H1 (cell line): ENCODE data around the gene CACNA2D3. TPM values are rescaled to one million over a fixed set of nuclear protein-coding genes. Genes with fewer than 3 reads are reported as not detected.

Experiments used
- CHD1 ChIP-seq: IDR thresholded peaks from 2 replicates; pipeline ENCODE4 v1.6.1; 2012; ENCODE audit warnings: low read depth, low read length, improper control_type of control experiment
- NANOG ChIP-seq: IDR thresholded peaks from 2 replicates; pipeline ENCODE4 v1.6.1; 2011; ENCODE audit warnings: low read length, low read depth, mild to moderate bottlenecking, inconsistent platforms; ENCODE audit not compliant: insufficient read depth, poor library complexity, severe bottlenecking
- NRF1 ChIP-seq: IDR thresholded peaks from 2 replicates; pipeline ENCODE4 v1.6.1; 2011; ENCODE audit warnings: mild to moderate bottlenecking, low read depth, low read length, improper control_type of control experiment
- POLR2AphosphoS5 ChIP-seq: IDR thresholded peaks from 2 replicates; pipeline ENCODE4 v1.6.1; 2011; ENCODE audit warnings: low read depth, low read length
- RFX5 ChIP-seq: IDR thresholded peaks from 2 replicates; pipeline ENCODE4 v1.6.1; 2011; ENCODE audit warnings: low read depth, low read length, improper control_type of control experiment, borderline replicate concordance
- SIRT6 ChIP-seq: IDR thresholded peaks from one replicate; pipeline ENCODE4 v1.7.1; 2012; ENCODE audit warnings: low read length, inconsistent platforms
- SP2 ChIP-seq: IDR thresholded peaks from 2 replicates; pipeline ENCODE4 v1.6.1; 2012; ENCODE audit warnings: mild to moderate bottlenecking, low read length, inconsistent platforms
- SP4 ChIP-seq: IDR thresholded peaks from 2 replicates; pipeline ENCODE4 v1.6.1; 2012; ENCODE audit warnings: low read length, inconsistent platforms
- TBP ChIP-seq: IDR thresholded peaks from 2 replicates; pipeline ENCODE4 v1.6.1; 2011; ENCODE audit warnings: low read depth, low read length, improper control_type of control experiment
- TCF12 ChIP-seq: IDR thresholded peaks from 2 replicates; pipeline ENCODE4 v1.6.1; 2011; ENCODE audit warnings: low read depth, mild to moderate bottlenecking, low read length
- TEAD4 ChIP-seq: IDR thresholded peaks from 2 replicates; pipeline ENCODE4 v1.6.1; 2012; ENCODE audit warnings: low read depth, low read length, inconsistent platforms, mixed read lengths
- polyA plus RNA-seq, 7 experiments: library from polyadenylated mRNA; depleted of rRNA in 3 of 7; stranded (reverse) in 5 of 7; unstranded in 2 of 7; fragments of >200 nt in 5 of 7; fragments of 200-250 nt in 2 of 7; gene quantifications; 1 replicate in 5 of 7; 2 replicates in 1 of 7; 4 replicates in 1 of 7; pipeline versions ENCODE4 v1.2.1 to v1.2.3, GENCODE V29; 2011 to 2013; ENCODE audit warnings: missing spikeins in 2 of 7, mixed read lengths in 2 of 7
- total RNA-seq: library from RNA; stranded (reverse); fragmentation: NEBNext Ultra II Directional; extraction: Animal tissue kit (Norgen Biotek cat#: 25700); gene quantifications from 2 replicates; pipeline ENCODE4 v1.2.1, GENCODE V29; 2021
- TF ChIP-seq, protein P1 (sequence below): fragments of 300-600 bp; sonication (generic); IDR thresholded peaks from 2 replicates; pipeline ENCODE4 v1.7.1; 2012; ENCODE audit warnings: low read length, moderate library complexity, mild to moderate bottlenecking, inconsistent platforms; ENCODE audit not compliant: insufficient replicate concordance
- TF ChIP-seq, protein P2 (sequence below): IDR thresholded peaks from 2 replicates; pipeline ENCODE4 v1.6.1; 2011; ENCODE audit warnings: low read depth, mild to moderate bottlenecking, low read length; ENCODE audit not compliant: insufficient read depth

CACNA2D3 gene
- total and polyA plus RNA-seq, 2 of the 8 experiments (the other 6 are each of a cell fraction or from before 2014, with no cell fraction given): 1.5 to 1.8 TPM

DNA sequence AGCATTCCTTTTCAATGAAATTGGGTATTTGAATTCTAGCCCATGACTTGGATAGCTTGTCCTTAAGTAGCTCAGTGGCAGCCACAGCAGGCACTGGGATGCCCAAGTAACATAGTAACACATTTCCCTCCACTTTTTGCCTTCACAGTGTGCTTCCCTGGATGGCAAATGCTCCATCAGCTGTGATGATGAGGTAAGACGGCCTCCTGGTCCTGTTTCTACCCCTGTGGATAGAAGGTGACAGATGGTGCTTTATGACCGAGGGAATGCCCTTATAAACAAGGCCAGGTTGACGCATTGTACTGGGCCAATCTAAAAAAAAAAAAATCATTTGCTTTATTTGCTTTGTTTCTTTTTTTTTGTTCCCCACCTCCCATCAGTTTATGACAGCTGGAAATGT, 847.3 kb downstream of the CACNA2D3 start (continued):
- TF ChIP-seq, protein P1, sequence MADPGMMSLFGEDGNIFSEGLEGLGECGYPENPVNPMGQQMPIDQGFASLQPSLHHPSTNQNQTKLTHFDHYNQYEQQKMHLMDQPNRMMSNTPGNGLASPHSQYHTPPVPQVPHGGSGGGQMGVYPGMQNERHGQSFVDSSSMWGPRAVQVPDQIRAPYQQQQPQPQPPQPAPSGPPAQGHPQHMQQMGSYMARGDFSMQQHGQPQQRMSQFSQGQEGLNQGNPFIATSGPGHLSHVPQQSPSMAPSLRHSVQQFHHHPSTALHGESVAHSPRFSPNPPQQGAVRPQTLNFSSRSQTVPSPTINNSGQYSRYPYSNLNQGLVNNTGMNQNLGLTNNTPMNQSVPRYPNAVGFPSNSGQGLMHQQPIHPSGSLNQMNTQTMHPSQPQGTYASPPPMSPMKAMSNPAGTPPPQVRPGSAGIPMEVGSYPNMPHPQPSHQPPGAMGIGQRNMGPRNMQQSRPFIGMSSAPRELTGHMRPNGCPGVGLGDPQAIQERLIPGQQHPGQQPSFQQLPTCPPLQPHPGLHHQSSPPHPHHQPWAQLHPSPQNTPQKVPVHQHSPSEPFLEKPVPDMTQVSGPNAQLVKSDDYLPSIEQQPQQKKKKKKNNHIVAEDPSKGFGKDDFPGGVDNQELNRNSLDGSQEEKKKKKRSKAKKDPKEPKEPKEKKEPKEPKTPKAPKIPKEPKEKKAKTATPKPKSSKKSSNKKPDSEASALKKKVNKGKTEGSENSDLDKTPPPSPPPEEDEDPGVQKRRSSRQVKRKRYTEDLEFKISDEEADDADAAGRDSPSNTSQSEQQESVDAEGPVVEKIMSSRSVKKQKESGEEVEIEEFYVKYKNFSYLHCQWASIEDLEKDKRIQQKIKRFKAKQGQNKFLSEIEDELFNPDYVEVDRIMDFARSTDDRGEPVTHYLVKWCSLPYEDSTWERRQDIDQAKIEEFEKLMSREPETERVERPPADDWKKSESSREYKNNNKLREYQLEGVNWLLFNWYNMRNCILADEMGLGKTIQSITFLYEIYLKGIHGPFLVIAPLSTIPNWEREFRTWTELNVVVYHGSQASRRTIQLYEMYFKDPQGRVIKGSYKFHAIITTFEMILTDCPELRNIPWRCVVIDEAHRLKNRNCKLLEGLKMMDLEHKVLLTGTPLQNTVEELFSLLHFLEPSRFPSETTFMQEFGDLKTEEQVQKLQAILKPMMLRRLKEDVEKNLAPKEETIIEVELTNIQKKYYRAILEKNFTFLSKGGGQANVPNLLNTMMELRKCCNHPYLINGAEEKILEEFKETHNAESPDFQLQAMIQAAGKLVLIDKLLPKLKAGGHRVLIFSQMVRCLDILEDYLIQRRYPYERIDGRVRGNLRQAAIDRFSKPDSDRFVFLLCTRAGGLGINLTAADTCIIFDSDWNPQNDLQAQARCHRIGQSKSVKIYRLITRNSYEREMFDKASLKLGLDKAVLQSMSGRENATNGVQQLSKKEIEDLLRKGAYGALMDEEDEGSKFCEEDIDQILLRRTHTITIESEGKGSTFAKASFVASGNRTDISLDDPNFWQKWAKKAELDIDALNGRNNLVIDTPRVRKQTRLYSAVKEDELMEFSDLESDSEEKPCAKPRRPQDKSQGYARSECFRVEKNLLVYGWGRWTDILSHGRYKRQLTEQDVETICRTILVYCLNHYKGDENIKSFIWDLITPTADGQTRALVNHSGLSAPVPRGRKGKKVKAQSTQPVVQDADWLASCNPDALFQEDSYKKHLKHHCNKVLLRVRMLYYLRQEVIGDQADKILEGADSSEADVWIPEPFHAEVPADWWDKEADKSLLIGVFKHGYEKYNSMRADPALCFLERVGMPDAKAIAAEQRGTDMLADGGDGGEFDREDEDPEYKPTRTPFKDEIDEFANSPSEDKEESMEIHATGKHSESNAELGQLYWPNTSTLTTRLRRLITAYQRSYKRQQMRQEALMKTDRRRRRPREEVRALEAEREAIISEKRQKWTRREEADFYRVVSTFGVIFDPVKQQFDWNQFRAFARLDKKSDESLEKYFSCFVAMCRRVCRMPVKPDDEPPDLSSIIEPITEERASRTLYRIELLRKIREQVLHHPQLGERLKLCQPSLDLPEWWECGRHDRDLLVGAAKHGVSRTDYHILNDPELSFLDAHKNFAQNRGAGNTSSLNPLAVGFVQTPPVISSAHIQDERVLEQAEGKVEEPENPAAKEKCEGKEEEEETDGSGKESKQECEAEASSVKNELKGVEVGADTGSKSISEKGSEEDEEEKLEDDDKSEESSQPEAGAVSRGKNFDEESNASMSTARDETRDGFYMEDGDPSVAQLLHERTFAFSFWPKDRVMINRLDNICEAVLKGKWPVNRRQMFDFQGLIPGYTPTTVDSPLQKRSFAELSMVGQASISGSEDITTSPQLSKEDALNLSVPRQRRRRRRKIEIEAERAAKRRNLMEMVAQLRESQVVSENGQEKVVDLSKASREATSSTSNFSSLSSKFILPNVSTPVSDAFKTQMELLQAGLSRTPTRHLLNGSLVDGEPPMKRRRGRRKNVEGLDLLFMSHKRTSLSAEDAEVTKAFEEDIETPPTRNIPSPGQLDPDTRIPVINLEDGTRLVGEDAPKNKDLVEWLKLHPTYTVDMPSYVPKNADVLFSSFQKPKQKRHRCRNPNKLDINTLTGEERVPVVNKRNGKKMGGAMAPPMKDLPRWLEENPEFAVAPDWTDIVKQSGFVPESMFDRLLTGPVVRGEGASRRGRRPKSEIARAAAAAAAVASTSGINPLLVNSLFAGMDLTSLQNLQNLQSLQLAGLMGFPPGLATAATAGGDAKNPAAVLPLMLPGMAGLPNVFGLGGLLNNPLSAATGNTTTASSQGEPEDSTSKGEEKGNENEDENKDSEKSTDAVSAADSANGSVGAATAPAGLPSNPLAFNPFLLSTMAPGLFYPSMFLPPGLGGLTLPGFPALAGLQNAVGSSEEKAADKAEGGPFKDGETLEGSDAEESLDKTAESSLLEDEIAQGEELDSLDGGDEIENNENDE: no peak
- no peak for TF ChIP-seq POLR2AphosphoS5
- no peak for TF ChIP-seq SIRT6
- no peak for TF ChIP-seq RFX5
- TF ChIP-seq SP4: no peak
- no peak for TF ChIP-seq TCF12
- no peak for TF ChIP-seq SP2
- TF ChIP-seq NANOG: no peak
- TF ChIP-seq NRF1: no peak
- no peak for TF ChIP-seq TEAD4
- no peak for TF ChIP-seq CHD1
- no peak for TF ChIP-seq TBP
- TF ChIP-seq, protein P2, sequence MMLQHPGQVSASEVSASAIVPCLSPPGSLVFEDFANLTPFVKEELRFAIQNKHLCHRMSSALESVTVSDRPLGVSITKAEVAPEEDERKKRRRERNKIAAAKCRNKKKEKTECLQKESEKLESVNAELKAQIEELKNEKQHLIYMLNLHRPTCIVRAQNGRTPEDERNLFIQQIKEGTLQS: no peak
